HCT116 (cell line): ENCODE data around the gene FAM219A. TPM values are rescaled to one million over a fixed set of nuclear protein-coding genes. Genes with fewer than 3 reads are reported as not detected.
"Not testable (repeated sequence)": the region's sequence is repeated elsewhere in the genome, so short reads cannot be mapped to it uniquely, and the experiment has no call there.

Experiments used
- ATAC-seq: fragments of 200-7000 bp; cut with Tn5 transposase; 2 replicates; pipeline ENCODE4 v1.9.1; 2020; ENCODE audit warnings: mild to moderate bottlenecking, moderate library complexity
- BruUV-seq: library from RNA; stranded (reverse); fragments of 400-500 nt; replicated peaks from 2 replicates; lab custom pipeline; 2021; lab: Mats Ljungman, UMichigan
- CTCF ChIA-PET: fragments of 300-600 bp; sonication (Branson Sonifier 250); formaldehyde crosslinking; loops from one replicate; lab custom pipeline; 2021; ENCODE audit warnings: antibody characterized with exemption; lab: Charles Lee
- POLR2A ChIA-PET: fragments of 300-600, 350-600 bp; sonication (Branson Sonifier 250); formaldehyde crosslinking; loops from one replicate; lab custom pipeline; 2021; ENCODE audit warnings: antibody characterized with exemption; lab: Charles Lee
- RAD21 ChIA-PET, 2 experiments: fragments of 300-600 bp; sonication (Branson Sonifier 250); formaldehyde crosslinking; loops; one replicate each; lab custom pipeline; 2023; ENCODE audit warnings: low total read pairs in 2 of 2; ENCODE audit not compliant: uncharacterized antibody in 2 of 2, unreplicated experiment in 2 of 2, low non-redundant PET in 1 of 2; lab: Charles Lee
- DNase-seq: peaks from one replicate; pipeline ENCODE4 v3.0.0-alpha.2; 2010; ENCODE audit warnings: low read depth, low spot score
- H2AFZ ChIP-seq: fragments of 200-600 bp; shearing (Covaris generic), sonication (generic); 2 replicates; pipeline ENCODE4 v1.6.1; 2017; ENCODE audit warnings: low read depth, mixed run types, mixed read lengths, antibody characterized with exemption, low read length; ENCODE audit not compliant: poor library complexity, severe bottlenecking
- H3K27ac ChIP-seq: 2 replicates; pipeline ENCODE4 v1.5.1; 2012; ENCODE audit warnings: low read depth, low read length
- H3K27me3 ChIP-seq: fragments of 200-600 bp; sonication (generic); 2 replicates; pipeline ENCODE4 v1.6.1; 2016; ENCODE audit warnings: mixed run types, low read length, mixed read lengths; ENCODE audit not compliant: insufficient read depth
- H3K36me3 ChIP-seq, 2 experiments: fragments of 200-500 bp in 1 of 2; fragments of 200-600 bp in 1 of 2; sonication (Bioruptor generic) in 1 of 2; sonication (generic) in 1 of 2; 2 replicates each; pipeline versions ENCODE4 v1.5.1 to v1.6.1; 2014 to 2016; ENCODE audit warnings: low read length in 2 of 2, inconsistent platforms in 1 of 2, mixed read lengths in 1 of 2, mixed run types in 1 of 2; ENCODE audit not compliant: insufficient read depth in 2 of 2, control insufficient read depth in 1 of 2
- H3K4me1 ChIP-seq, 2 experiments: fragments of 200-600 bp in 1 of 2; sonication (generic) in 1 of 2; 2 replicates each; pipeline versions ENCODE4 v1.5.1 to v1.6.1; 2012 to 2017; ENCODE audit warnings: low read length in 2 of 2, inconsistent platforms in 1 of 2, mild to moderate bottlenecking in 1 of 2, mixed read lengths in 1 of 2, mixed run types in 1 of 2, moderate library complexity in 1 of 2; ENCODE audit not compliant: insufficient read depth in 2 of 2, control insufficient read depth in 1 of 2
- H3K4me2 ChIP-seq: fragments of 200-600 bp; sonication (generic); 2 replicates; pipeline ENCODE4 v1.6.1; 2017; ENCODE audit warnings: mixed run types, low read length, mixed read lengths
- H3K4me3 ChIP-seq, 2 experiments: fragments of 200-600 bp in 1 of 2; sonication (generic) in 1 of 2; replicated peaks in 1 of 2; 2 replicates each; pipeline ENCODE4 v1.5.1; 2011 to 2016; ENCODE audit warnings: low read length in 2 of 2, control low read depth in 1 of 2, low read depth in 1 of 2, mild to moderate bottlenecking in 1 of 2, mixed read lengths in 1 of 2, mixed run types in 1 of 2
- H3K79me2 ChIP-seq: fragments of 200-600 bp; sonication (generic); 2 replicates; pipeline ENCODE4 v1.6.1; 2017; ENCODE audit warnings: mild to moderate bottlenecking, mixed run types, low read length, moderate library complexity, mixed read lengths; ENCODE audit not compliant: insufficient read depth
- H3K9ac ChIP-seq: fragments of 200-600 bp; sonication (generic); 2 replicates; pipeline ENCODE4 v1.6.1; 2016; ENCODE audit warnings: low read length, mixed read lengths
- H3K9me2 ChIP-seq: fragments of 200-600 bp; sonication (generic), shearing (Covaris generic); 2 replicates; pipeline ENCODE4 v1.6.1; 2017; ENCODE audit warnings: mixed run types, mild to moderate bottlenecking, moderate library complexity; ENCODE audit not compliant: insufficient read depth
- H3K9me3 ChIP-seq, 2 experiments: fragments of 200-500 bp in 1 of 2; fragments of 200-600 bp in 1 of 2; sonication (Bioruptor generic) in 1 of 2; sonication (generic) in 1 of 2; 2 replicates each; pipeline ENCODE4 v1.6.1; 2014 to 2017; ENCODE audit warnings: low read length in 2 of 2, mixed read lengths in 2 of 2, inconsistent platforms in 1 of 2, low read depth in 1 of 2, mild to moderate bottlenecking in 1 of 2, mixed run types in 1 of 2, moderate library complexity in 1 of 2; ENCODE audit not compliant: control insufficient read depth in 1 of 2, insufficient read depth in 1 of 2
- H4K20me1 ChIP-seq: fragments of 200-600 bp; sonication (generic), shearing (Covaris generic); 2 replicates; pipeline ENCODE4 v1.6.1; 2017; ENCODE audit warnings: mixed run types, mild to moderate bottlenecking, moderate library complexity; ENCODE audit not compliant: insufficient read depth
- ATF3 ChIP-seq: IDR thresholded peaks from 2 replicates; pipeline ENCODE4 v1.6.1; 2012
- CEBPB ChIP-seq: IDR thresholded peaks from 2 replicates; pipeline ENCODE4 v1.6.1; 2012; ENCODE audit warnings: low read depth
- POLR2A ChIP-seq: IDR thresholded peaks from 2 replicates; pipeline ENCODE4 v1.7.0; 2011; ENCODE audit warnings: borderline replicate concordance; ENCODE audit not compliant: insufficient read depth, insufficient read length; ENCODE audit errors: extremely low read depth
- TCF7L2 ChIP-seq: IDR thresholded peaks from 2 replicates; pipeline ENCODE4 v1.7.0; 2011; ENCODE audit warnings: borderline replicate concordance, inconsistent platforms; ENCODE audit not compliant: insufficient read depth, insufficient read length; ENCODE audit errors: extremely low read depth
- intact Hi-C: fragments of 100-400 bp; cut with micrococcal nuclease; formaldehyde crosslinking; loops from 2 replicates; pipeline ENCODE4 v1.10.0; 2022
- total RNA-seq: library from RNA; stranded (reverse); gene quantifications from one replicate; pipeline ENCODE4 v1.2.1, GENCODE V29; 2021; ENCODE audit not compliant: unreplicated experiment

Gene FAM219A
- total RNA-seq, 1 experiment from 2014 or later, result 13.4 TPM

- TF ChIP-seq ATF3 (no peak), POLR2A (no peak), TCF7L2 (no peak), CEBPB (no peak)
Observed at GRCh38 chr9:34362614-34363214, 95.7 kb downstream of the FAM219A start (continued).

- CTCF ChIA-PET, ATAC-seq, BruUV-seq, H3K27ac ChIP-seq, DNase-seq, H3K4me3 ChIP-seq, H4K20me1 ChIP-seq, H3K4me1 ChIP-seq, H3K9me2 ChIP-seq, intact Hi-C loops, H3K79me2 ChIP-seq, RAD21 ChIA-PET, H3K9me3 ChIP-seq, POLR2A ChIA-PET, H3K9ac ChIP-seq, H2AFZ ChIP-seq, H3K4me2 ChIP-seq, H3K27me3 ChIP-seq, H3K36me3 ChIP-seq: not testable (repeated sequence)
Observed at GRCh38 chr9:34352957-34353356, 105.4 kb downstream of the FAM219A start.

DNA sequence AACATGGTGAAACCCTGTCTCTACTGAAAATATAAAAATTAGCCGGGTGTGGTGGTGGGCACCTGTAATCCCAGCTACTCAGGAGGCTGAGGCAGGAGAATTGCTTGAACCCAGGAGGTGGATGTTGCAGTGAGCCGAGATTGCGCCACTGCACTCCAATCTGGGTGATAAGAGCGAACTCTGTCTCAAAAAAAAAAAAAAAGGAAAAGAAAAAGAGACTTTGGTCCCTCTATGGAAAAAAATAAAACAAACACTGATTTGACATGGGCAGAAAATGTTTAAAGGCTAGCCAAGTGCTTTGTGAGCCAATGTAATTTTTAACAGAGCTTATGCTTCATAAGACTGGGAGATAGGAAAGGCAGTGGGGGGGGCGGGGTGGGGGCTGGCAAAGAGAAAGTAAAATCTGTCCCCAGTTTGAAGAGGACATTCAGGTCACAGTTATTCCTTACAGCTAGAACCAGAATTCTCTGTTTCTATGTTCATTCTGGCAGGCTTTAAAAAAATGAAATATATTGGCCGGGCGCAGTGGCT is 106.2 kb downstream of the FAM219A start:
- POLR2A ChIA-PET, H3K9ac ChIP-seq, H2AFZ ChIP-seq, ATAC-seq, H3K4me1 ChIP-seq, H3K4me3 ChIP-seq, H3K9me2 ChIP-seq, H3K36me3 ChIP-seq, H3K79me2 ChIP-seq, intact Hi-C loops, RAD21 ChIA-PET, H3K27ac ChIP-seq, H4K20me1 ChIP-seq, CTCF ChIA-PET, H3K27me3 ChIP-seq, H3K4me2 ChIP-seq, DNase-seq, BruUV-seq, H3K9me3 ChIP-seq: not testable (repeated sequence)
